Astrocyte (in vitro differentiated cells and primary cell): ENCODE data around the gene PAPLN.

Source experiments
- CTCF ChIP-seq: IDR thresholded peaks from 2 replicates; pipeline ENCODE4 v1.5.1; 2011; ENCODE audit warnings: low read depth, mild to moderate bottlenecking, inconsistent platforms, low read length, moderate library complexity; ENCODE audit not compliant: insufficient read depth
- EZH2 ChIP-seq: IDR thresholded peaks from 2 replicates; pipeline ENCODE4 v1.6.1; 2012; ENCODE audit warnings: mild to moderate bottlenecking, low read length, inconsistent platforms; ENCODE audit not compliant: insufficient read depth

GRCh38 chr14:73249564-73250316 is 12.4 kb downstream of the PAPLN start:
- no peak for TF ChIP-seq CTCF
- no peak for TF ChIP-seq EZH2
